ENCODE results near the gene RIOX2. TPM values are rescaled to one million over a fixed set of nuclear protein-coding genes. Genes with fewer than 3 reads are reported as not detected.

Gene RIOX2
- total and polyA plus RNA-seq, 2 of the 13 experiments (the other 11 are each of a cell fraction or from before 2014, with no cell fraction given): 19.9 to 43.3 TPM

DNA sequence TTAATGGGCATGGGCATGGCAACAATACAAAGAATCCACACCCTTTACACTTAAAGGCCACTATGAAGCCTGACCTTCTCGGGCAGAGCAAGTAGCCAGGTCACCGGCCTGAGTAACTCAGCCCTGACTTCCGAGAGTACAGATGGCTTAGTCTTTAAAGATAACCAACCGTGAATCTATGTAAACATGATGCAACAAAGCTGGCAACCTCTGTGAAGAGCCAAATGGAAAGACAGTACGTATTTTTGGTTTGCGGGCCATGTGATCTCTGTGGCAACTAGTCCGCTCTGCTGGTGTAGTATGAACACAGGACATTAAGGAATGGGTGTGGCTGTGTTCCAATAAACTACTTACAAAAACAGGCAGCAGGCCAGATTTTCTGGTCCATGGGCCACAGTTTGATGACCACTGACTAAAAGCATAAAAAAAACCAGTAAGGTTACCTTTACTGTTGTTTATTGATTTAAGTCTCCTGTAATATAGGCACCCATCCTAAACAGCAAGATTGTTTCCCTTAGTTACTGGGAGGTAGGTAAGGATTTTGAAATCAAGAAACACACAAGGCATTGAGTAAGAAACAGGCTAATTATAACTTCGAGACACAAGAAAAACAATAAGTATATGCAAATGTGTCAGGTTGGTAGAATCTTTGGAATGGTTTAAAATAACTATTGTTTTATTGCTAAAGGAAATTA lies 14.5 kb downstream of the RIOX2 start (continued):
- TF ChIP-seq SRSF9 (IDR thresholded peaks at IDR 0.05; ENCODE audit: borderline replicate concordance, insufficient read depth, low read depth, low read length, poor library complexity, severe bottlenecking) (no peak), PHF8 (CRISPR knock-in tag; IDR thresholded peaks at IDR 0.05) (no peak), BORCS8-MEF2B (CRISPR knock-in tag; IDR thresholded peaks at IDR 0.05) (no peak), RBAK (CRISPR knock-in tag; IDR thresholded peaks at IDR 0.05) (no peak), ZNF343 (CRISPR knock-in tag; IDR thresholded peaks at IDR 0.05) (no peak), ZNF841 (CRISPR knock-in tag; IDR thresholded peaks at IDR 0.05; ENCODE audit: borderline replicate concordance) (no peak), ZFP1 (CRISPR knock-in tag; IDR thresholded peaks at IDR 0.05) (no peak), LCORL (IDR thresholded peaks at IDR 0.05) (no peak), LCORL (CRISPR knock-in tag; IDR thresholded peaks at IDR 0.05) (no peak)
- TF ChIP-seq, protein P1, sequence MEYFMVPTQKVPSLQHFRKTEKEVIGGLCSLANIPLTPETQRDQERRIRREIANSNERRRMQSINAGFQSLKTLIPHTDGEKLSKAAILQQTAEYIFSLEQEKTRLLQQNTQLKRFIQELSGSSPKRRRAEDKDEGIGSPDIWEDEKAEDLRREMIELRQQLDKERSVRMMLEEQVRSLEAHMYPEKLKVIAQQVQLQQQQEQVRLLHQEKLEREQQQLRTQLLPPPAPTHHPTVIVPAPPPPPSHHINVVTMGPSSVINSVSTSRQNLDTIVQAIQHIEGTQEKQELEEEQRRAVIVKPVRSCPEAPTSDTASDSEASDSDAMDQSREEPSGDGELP (IDR thresholded peaks at IDR 0.05; ENCODE audit: borderline replicate concordance, low read depth): no peak
- TF ChIP-seq, protein P2, sequence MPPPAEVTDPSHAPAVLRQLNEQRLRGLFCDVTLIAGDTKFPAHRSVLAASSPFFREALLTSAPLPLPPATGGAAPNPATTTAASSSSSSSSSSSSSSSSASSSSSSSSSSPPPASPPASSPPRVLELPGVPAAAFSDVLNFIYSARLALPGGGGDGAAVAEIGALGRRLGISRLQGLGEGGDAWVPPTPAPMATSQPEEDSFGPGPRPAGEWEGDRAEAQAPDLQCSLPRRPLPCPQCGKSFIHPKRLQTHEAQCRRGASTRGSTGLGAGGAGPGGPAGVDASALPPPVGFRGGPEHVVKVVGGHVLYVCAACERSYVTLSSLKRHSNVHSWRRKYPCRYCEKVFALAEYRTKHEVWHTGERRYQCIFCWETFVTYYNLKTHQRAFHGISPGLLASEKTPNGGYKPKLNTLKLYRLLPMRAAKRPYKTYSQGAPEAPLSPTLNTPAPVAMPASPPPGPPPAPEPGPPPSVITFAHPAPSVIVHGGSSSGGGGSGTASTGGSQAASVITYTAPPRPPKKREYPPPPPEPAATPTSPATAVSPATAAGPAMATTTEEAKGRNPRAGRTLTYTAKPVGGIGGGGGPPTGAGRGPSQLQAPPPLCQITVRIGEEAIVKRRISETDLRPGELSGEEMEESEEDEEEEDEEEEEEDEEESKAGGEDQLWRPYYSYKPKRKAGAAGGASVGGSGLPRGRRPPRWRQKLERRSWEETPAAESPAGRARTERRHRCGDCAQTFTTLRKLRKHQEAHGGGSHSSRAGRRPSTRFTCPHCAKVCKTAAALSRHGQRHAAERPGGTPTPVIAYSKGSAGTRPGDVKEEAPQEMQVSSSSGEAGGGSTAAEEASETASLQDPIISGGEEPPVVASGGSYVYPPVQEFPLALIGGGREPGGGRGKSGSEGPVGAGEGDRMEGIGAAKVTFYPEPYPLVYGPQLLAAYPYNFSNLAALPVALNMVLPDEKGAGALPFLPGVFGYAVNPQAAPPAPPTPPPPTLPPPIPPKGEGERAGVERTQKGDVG (CRISPR knock-in tag; IDR thresholded peaks at IDR 0.05; ENCODE audit: borderline replicate concordance): no peak
- TF ChIP-seq, protein P3, sequence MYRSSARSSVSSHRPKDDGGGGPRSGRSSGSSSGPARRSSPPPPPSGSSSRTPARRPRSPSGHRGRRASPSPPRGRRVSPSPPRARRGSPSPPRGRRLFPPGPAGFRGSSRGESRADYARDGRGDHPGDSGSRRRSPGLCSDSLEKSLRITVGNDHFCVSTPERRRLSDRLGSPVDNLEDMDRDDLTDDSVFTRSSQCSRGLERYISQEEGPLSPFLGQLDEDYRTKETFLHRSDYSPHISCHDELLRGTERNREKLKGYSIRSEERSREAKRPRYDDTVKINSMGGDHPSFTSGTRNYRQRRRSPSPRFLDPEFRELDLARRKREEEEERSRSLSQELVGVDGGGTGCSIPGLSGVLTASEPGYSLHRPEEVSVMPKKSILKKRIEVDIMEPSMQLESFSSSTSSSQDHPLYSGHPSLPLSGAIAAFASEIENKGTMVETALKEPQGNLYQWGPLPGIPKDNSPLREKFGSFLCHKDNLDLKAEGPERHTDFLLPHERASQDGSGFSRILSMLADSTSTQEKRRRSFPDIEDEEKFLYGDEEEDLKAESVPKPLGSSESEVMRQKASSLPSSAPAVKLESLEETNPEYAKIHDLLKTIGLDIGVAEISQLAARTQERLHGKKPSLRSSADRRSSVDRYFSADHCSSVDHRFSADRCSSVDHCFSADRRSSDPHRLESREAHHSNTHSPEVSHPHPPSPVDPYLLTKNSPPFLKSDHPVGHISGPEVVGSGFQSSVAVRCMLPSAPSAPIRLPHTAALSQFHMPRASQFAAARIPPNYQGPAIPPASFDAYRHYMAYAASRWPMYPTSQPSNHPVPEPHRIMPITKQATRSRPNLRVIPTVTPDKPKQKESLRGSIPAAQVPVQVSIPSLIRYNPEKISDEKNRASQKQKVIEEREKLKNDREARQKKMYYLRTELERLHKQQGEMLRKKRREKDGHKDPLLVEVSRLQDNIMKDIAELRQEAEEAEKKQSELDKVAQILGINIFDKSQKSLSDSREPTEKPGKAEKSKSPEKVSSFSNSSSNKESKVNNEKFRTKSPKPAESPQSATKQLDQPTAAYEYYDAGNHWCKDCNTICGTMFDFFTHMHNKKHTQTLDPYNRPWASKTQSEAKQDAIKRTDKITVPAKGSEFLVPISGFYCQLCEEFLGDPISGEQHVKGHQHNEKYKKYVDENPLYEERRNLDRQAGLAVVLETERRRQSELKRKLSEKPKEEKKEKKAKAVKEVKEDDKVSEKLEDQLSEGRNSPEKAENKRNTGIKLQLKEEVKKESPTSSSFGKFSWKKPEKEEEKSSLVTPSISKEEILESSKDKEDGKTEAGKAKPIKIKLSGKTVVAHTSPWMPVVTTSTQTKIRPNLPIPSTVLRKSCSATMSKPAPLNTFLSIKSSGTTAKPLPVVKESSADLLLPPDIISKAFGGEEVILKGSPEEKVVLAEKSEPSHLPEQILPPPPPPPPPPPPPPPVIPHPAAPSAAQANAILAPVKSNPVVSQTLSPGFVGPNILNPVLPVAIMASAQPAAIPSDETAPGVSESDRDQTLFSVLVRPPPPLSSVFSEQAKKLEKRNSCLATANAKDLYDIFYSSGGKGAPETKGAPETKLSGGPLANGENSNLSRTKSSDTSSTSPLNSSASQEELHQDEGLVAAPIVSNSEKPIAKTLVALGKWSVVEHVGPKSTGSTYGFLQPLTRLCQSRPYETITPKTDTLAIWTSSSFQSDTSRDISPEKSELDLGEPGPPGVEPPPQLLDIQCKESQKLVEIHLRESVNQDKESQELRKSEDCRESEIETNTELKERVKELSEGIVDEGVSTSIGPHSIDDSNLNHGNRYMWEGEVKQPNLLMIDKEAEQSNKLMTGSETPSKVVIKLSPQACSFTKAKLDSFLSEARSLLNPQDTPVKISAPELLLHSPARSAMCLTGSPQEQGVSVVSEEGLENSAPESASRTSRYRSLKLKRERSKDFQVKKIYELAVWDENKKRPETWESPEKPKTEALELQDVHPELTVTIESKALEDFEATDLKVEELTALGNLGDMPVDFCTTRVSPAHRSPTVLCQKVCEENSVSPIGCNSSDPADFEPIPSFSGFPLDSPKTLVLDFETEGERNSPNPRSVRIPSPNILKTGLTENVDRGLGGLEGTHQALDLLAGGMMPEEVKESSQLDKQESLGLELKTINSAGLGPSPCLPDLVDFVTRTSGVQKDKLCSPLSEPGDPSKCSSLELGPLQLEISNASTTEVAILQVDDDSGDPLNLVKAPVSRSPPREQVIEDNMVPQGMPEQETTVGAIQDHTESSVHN (CRISPR knock-in tag; IDR thresholded peaks at IDR 0.05): no peak

All from HepG2 (cell line).